ENCODE data around the gene ADAMTS14.

- TF ChIP-seq, protein P1, sequence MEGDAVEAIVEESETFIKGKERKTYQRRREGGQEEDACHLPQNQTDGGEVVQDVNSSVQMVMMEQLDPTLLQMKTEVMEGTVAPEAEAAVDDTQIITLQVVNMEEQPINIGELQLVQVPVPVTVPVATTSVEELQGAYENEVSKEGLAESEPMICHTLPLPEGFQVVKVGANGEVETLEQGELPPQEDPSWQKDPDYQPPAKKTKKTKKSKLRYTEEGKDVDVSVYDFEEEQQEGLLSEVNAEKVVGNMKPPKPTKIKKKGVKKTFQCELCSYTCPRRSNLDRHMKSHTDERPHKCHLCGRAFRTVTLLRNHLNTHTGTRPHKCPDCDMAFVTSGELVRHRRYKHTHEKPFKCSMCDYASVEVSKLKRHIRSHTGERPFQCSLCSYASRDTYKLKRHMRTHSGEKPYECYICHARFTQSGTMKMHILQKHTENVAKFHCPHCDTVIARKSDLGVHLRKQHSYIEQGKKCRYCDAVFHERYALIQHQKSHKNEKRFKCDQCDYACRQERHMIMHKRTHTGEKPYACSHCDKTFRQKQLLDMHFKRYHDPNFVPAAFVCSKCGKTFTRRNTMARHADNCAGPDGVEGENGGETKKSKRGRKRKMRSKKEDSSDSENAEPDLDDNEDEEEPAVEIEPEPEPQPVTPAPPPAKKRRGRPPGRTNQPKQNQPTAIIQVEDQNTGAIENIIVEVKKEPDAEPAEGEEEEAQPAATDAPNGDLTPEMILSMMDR (IDR thresholded peaks at IDR 0.05) = no peak
- no peak for TF ChIP-seq POLR2A (IDR thresholded peaks at IDR 0.05)
Observed at GRCh38 chr10:70744617-70745143, 72.4 kb downstream of the ADAMTS14 start.

Data from adrenal gland (tissue), 5 donors.